NCI-H2196 (cell line): Measurements from ENCODE around the gene SCFD2.
"Not testable (repeated sequence)": the region's sequence is repeated elsewhere in the genome, so short reads cannot be mapped to it uniquely, and the experiment has no call there.

Experiments used
- DNase-seq: peaks from one replicate; lab custom pipeline; 2025; ENCODE audit not compliant: unreplicated experiment; lab: John Stamatoyannopoulos, UW

SCFD2 gene

DNA sequence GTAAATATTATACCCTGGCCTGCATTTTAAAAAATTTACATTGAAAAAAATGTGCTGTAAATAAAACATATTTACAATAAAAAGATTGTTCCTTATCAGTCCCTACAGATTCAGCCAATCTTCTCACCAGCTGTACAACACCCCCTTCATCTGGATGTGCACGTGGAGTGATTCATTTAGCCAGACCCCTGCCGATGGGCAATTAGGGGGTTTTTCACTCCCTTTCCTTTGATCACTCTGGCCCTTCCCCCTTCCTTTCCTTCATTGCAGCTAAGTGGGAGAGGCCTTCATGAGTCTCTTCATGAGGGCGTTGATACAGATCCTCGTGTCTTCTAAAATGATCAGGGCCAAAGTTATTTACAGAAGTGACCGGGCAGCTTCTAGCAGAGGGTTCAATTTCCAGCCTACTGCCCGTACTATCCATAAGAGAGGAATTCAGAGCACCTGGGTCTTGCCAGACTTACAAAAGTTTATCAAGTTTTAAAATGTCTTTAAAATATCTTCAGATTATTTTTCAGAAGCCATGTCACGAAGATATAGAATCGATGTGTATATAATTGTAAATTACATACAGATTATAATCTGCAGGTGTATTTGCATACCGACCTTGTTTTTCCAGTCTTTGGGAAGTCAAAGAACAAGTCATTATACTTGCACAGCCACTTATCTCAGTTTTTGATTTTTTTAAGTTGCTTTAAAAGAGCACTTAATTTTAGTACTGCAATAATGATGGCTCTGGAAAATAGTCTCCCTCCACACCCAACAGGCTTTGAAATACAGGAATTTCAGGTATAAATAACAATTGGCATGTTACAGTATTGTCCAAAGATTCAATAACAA lies 525.1 kb downstream of the SCFD2 start:
- no peak for DNase-seq

DNA sequence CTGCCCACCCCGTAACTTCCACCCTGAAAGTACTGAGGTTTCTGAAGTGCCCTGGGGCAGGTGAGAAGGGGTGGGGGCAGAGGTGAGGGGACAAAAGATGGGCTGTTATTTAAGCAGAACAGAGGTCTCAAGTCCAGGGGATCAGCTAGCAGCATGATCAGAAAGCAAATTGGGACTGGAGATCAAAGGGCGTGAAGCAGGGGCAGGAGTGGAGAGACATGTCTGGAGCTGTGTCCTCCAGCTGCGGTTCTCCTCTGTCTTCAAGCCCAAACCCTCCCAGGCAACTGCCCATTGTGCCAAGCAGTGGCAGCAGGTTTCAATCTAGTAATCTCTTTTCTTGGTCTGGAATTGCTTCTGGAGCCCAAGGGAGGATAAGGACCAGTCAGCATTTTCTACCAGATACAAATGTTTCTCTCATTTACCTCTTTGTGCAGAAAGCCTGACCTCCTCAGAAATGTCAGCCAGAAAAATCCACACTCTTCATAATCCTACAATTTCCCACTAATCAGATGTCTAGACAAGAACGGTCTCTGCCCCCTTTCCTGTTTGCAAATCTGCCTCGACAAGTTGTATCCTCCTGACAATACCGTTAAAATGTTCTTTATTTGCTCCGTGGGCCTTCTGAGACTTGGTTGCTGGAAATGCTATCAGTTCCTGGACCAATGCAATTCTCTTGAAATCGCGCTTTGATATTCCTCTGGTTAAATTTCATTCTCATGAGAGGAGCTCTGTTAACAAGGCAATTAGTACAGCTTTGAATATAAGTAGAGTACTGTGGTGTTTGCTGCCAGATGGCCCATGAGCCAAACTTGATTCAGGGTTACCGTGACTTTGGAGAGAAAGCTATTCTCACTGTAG lies 526.9 kb downstream of the SCFD2 start:
- DNase-seq = no peak

- DNase-seq = no peak
These were observed 527.9 kb downstream of the SCFD2 start for GRCh38 chr4:52837716-52838558.

GRCh38 chr4:52836678-52837077 lies 529.2 kb downstream of the SCFD2 start:
- DNase-seq = no peak

GRCh38 chr4:52836120-52836519 lies 529.7 kb downstream of the SCFD2 start:
- DNase-seq = no peak

GRCh38 chr4:52834641-52835456 lies 531.0 kb downstream of the SCFD2 start:
- not testable (repeated sequence) for DNase-seq

GRCh38 chr4:52833941-52834525 lies 531.8 kb downstream of the SCFD2 start:
- DNase-seq = no peak

DNA sequence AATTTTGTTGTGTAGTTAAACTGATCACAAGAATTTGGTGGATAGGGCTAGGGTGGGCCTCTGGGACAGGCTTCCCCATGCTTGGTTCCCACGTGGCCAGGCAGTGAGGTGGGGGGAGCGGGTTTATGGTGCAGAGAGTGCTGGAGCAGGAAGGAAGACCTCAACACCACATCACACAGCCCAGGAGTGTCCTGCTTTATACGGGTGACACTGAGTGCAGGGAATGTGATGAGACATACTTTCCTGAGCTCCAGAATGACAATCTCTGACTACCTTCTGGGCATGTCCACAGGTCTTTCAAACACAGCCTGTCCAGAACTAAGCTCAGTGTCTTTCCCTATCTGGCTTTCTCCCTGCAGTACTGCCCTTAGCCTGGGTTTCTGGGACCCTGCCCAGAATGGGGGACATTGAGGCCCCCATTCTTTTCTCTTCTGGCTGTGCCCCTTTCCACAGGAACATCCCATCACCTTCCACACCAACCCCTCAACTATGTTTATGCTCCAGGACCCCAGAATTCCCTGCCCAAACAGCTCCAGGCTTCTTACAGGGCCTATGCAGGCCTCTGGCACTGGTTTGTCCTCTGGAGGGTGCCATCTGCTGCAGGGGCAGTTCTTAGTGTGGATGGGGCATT lies 540.3 kb downstream of the SCFD2 start:
- no peak for DNase-seq

GRCh38 chr4:52824603-52825459 lies 541.0 kb downstream of the SCFD2 start:
- DNase-seq = no peak

DNA sequence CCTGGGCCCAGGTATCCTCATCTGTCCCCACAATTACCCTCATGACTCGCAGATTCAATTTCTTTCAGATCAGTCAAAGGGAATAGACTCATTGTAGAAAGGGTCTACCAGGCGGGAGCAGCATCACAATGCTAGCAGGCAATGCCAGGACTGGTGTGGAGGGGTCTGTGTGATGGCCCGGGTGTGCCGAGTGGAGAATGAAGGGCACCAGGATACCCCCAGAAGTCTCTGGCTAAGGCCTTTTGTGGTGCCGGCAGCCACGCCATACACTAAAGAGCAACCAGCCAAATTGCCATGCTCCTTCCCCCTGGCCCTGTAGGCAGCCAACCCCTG lies 541.6 kb downstream of the SCFD2 start:
- DNase-seq = no peak

GRCh38 chr4:52823702-52824092 lies 542.2 kb downstream of the SCFD2 start:
- DNase-seq = no peak
